Germinal center (tissue), 1 donor: Measurements from ENCODE around the gene HIPK4.
"Not testable (repeated sequence)": the region's sequence is repeated elsewhere in the genome, so short reads cannot be mapped to it uniquely, and the experiment has no call there.

Experiments
- DNase-seq: peaks from one replicate; pipeline ENCODE4 v3.0.0; 2012; ENCODE audit warnings: mixed read lengths, low spot score

Gene HIPK4

GRCh38 chr19:40390084-40390742 is at the start of gene HIPK4:
TSS of gene HIPK4 (minus strand) at chr19:40390181. CDS start at chr19:40389902, 279 bp downstream.
- DNase-seq = no peak

- no peak for DNase-seq
Measured at GRCh38 chr19:40438284-40438683, 48.3 kb upstream of the HIPK4 start.

GRCh38 chr19:40433391-40434216 is 43.6 kb upstream of the HIPK4 start:
- peak; percentile 76 for DNase-seq

GRCh38 chr19:40432760-40433159 is 42.8 kb upstream of the HIPK4 start:
- not testable (repeated sequence) for DNase-seq

- no peak for DNase-seq
Measured at GRCh38 chr19:40431698-40432097, 41.7 kb upstream of the HIPK4 start.

- not testable (repeated sequence) for DNase-seq
Measured at GRCh38 chr19:40430242-40430641, 40.3 kb upstream of the HIPK4 start.

- DNase-seq = not testable (repeated sequence)
Measured at GRCh38 chr19:40428197-40428596, 38.2 kb upstream of the HIPK4 start.

- peak; percentile 99 for DNase-seq
Measured at GRCh38 chr19:40425450-40426287, 35.7 kb upstream of the HIPK4 start, which contains the start of gene SERTAD1. TSS of gene SERTAD1 (minus strand) at chr19:40425992. CDS start at chr19:40423546, 2,446 bp downstream.

- DNase-seq = no peak
Measured at GRCh38 chr19:40424637-40425449, 34.9 kb upstream of the HIPK4 start.

- DNase-seq = no peak
Measured at GRCh38 chr19:40423938-40424337, 34.0 kb upstream of the HIPK4 start.

- no peak for DNase-seq
Measured at GRCh38 chr19:40422748-40423566, 33.0 kb upstream of the HIPK4 start.

- DNase-seq = no peak
Measured at GRCh38 chr19:40421993-40422747, 32.2 kb upstream of the HIPK4 start.

- DNase-seq = peak; percentile 75
Measured at GRCh38 chr19:40420766-40421765, 31.1 kb upstream of the HIPK4 start.

GRCh38 chr19:40420451-40420765 is 30.4 kb upstream of the HIPK4 start:
- DNase-seq = no peak

GRCh38 chr19:40419780-40420179 is 29.8 kb upstream of the HIPK4 start:
- no peak for DNase-seq

- no peak for DNase-seq
Measured at GRCh38 chr19:40419066-40419612, 29.2 kb upstream of the HIPK4 start.

- no peak for DNase-seq
Measured at GRCh38 chr19:40418040-40418439, 28.1 kb upstream of the HIPK4 start.

- no peak for DNase-seq
Measured at GRCh38 chr19:40417643-40417981, 27.6 kb upstream of the HIPK4 start.
